Right renal cortex interstitium (tissue), 3 donors: ENCODE data around the gene CALN1. TPM values are rescaled to one million over a fixed set of nuclear protein-coding genes. Genes with fewer than 3 reads are reported as not detected.
"Not testable (repeated sequence)": the region's sequence is repeated elsewhere in the genome, so short reads cannot be mapped to it uniquely, and the experiment has no call there.

ENCODE experiments used
- DNase-seq, 3 donors: peaks; one replicate each; pipeline ENCODE4 v3.0.0-alpha.2; 2013; ENCODE audit warnings: low read depth in 3 of 3, low spot score in 2 of 3
- polyA plus RNA-seq, 3 donors: library from polyadenylated mRNA; unstranded; fragments of 120-200 nt; gene quantifications; one replicate each; pipeline ENCODE4 v1.2.1, GENCODE V29; 2013; ENCODE audit not compliant: insufficient read length in 3 of 3

Gene CALN1
- polyA plus RNA-seq, 3 donors, result 0.53 to 0.83 (median 0.61) TPM

DNA sequence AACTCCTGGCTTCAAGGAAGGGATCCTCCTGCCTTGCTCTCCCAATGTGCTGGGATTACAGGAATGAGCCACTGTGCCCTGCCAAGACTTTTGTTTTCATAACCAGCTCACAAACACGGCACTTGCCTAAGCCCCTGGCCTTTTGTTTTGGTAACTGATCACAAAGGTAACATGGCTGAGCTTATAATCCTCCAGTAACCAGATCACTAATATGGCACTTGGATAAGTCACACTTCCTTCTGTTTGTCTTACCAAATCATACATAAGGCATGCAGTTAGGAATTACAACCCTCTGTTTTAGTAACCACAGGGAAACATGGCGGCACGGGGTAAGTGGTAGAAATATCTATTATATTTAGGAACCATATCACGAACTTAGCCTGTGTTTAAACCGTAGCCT lies 577.1 kb downstream of the CALN1 start:
- DNase-seq, result no peak

DNA sequence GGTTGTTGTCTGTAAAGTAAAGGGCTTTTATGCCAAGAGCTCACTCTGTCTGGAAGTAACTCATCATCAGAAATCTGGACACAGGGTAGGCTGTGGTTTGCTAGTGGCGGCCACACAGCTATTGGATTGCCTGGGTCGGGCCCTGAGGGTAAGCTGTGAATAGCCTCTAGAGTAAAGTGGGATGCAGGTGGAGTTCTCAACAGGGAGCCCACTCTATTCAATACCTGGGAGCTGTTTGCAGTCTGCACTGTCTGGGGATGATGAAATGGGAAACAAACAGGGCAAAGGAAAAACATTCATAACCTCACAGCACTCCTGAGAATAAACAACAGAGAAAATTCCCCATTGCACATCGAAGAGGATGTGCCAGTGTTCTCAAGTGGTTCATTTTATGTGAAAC lies 582.6 kb downstream of the CALN1 start:
- DNase-seq, result no peak

DNA sequence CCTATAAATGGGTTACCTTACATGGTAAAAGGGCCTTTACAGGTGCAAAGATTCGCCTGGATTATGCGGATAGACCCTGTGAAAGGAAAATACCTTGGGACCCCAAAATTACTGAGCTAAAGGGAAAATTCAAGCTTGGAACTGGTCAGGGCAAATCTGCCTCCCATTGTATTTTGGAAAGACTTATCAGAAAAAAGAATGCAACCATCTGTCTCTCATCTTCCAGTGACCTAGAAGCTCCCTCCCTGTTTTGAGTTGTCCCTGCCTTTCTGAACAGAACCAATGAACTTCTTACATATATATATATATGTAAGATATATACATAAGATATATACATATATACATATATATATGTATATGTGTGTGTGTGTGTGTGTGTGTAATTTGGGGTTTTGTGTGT lies 583.8 kb downstream of the CALN1 start:
- no peak for DNase-seq

DNA sequence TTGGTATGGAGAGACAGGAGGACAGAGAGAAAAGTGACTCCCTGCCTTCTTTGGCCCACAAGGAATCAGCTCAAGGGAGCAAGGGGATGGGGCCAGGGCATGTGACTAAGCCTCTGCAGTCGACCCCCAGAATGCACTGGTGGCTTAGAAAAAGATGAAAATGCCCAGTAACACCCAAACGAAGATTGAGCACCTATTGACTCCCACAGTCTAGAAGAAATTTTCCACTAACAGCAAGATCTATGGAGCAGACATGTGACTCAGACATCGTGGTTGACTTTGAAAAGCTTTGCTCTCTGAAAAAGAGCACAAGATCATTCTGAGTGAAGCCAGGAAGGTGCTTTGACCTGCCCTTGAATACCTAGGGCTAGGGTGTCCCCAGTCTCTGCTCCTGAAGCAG lies 586.0 kb downstream of the CALN1 start:
- DNase-seq, result no peak

DNA sequence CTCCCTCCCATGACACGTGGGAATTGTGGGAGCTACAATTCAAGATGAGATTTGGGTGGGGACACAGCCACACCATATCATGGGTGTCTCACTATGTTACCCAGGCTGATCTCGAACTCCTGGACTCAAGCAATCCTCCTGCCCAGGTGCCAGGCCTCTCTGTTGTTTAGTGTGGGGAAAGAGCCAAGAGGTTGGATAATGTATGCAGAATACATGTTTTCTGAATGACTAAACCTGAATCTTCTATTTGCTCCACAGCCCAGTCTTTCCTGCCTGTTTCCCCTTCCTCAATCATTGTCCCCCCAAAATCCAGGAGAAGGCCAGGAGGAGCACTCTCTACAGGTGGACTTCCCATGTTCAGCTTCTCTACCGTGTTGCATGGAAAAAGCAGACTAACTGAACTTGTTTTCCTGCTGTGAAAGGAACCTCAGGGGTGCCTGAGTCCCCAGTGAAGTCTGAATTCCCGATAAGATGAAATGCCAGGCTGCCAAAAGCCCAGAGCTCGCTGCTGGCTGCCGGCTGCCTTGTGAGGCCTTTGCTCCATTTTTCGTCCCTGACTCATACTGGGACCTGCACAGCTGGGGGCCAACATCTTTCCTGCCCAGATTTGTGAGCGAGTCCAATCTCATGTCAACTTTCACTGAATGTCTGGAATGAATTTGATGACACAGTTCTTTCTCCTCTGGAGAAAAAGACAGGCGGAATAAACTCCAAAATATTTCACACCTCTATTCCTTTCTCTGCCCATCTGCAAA lies 588.0 kb downstream of the CALN1 start:
- DNase-seq, result no peak

DNA sequence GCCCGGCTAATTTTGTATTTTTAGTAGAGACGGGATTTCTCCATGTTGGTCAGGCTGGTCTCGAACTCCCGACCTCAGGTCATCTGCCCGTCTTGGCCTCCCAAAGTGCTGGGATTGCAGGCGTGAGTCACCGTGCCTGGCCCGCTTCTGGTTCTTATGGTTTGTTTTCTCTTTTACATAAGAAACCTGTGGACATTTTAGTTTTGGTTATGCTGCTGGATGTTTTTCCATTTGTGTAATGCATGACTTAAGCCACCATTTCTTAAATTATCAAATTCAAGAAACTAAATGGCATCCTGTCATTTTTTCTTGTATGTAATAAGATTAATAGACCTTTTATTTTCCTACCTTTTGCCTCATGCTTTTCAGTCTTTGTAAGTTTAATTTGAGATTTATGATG lies 589.7 kb downstream of the CALN1 start:
- DNase-seq, result not testable (repeated sequence)

DNA sequence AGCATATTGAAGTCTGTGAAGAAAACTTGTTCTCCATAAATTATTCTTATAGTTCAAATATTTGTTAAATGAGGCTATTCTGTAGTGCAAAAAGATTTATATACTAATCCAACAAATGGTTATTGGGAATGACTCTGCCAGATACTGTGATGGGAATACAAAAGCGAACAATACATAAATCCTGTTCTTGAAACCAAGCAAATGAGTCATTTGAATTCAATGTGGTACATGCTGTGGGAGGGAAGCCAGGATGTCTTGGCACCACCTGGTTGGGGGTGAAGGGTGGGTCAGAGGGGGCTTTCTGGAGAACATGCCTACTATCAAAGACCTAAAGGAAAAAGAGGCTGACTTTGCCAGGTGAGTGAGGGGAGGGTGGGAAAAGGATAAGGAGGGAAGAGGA lies 594.2 kb downstream of the CALN1 start:
- DNase-seq, result no peak

DNA sequence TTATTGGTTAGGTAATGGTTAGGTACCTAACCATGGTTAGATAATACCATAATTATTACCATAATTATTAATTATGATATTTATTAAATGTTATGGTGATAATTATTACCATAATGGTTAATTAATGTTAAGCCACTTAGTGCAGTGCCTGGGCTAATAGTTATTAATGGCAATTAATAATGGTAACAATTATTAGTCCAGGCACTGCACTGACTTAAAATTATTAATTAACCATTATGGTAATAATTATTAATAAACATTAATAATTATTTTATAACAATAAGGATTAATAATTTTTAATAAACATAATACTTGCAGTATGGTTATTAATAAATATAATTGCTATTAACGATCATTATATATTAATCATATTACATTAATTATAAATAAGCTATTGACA lies 604.0 kb downstream of the CALN1 start:
- DNase-seq, result no peak

DNA sequence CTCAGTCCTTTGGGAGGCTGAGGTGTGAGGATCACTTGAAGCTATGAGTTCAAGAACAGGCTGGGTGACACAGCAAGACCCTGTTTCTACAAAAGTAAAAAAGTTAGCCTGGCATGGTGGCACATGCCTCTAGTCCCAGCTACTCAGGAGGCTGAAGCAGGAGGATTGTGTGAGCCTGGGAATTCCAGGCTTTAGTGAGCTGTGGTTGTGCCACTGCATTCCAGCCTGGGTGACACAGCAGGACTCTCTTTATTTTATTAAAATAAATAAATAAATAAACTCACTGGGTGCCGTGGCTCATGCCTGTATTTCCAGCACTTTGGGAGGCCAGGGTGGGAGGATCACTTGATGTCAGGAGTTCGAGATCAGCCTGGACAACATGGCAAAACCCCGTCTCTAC lies 607.9 kb downstream of the CALN1 start:
- DNase-seq, result no peak

DNA sequence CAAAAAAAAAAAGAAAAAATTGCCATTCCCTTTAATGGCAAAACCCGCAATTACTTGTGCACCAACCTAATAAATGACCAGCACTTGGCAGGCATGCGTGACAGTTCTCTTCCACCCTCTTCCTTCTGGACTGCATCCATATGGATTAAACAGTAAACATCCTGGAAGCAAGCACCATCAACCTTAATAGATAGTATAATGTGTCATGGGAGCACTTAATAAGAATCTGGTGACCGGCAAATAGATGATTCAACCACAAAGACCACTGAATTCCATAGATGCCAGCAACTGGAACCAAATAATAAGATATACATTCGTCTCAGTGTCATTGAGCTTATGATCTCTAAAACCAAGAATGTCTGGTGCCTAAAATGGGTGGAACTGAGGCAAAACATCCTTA lies 610.2 kb downstream of the CALN1 start:
- no peak for DNase-seq

DNA sequence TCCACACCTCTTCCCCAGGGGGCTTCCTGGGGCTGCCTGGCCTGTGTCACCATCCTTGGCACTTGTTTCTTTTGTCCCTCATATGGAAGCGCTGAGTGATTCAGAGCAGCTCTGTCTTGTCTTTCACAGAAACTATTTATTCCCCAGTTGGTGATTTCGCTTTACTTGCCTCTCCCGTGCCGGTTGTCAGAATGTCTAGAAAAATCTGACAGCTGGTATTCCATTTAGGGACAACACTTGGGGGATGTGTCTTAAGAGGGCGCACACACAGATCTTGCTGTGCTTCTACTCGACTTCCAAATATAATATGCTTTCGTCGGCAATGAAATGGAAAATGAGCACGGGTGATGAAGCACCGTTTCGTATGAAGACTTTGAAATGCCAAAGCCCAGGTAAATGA lies 611.8 kb downstream of the CALN1 start:
- DNase-seq, result no peak

DNA sequence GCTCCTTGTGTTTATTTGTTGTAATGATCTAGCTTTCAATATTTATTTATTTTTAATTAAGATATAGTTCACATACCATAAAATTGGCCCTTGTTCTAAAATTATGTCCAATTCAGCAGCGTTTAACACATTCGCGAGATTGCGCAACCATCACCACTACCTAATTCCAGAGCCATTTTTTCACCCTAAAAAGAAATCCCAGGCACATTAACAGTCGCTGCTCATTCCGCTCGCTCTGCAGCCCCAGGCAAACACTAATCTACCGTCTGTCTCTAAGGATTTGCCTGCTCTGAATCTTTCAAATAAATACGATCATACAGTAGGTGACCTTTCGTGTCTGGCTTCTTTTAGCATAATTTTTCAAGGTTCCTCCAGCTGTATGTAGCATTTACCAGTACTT lies 616.7 kb downstream of the CALN1 start:
- DNase-seq, result no peak

DNA sequence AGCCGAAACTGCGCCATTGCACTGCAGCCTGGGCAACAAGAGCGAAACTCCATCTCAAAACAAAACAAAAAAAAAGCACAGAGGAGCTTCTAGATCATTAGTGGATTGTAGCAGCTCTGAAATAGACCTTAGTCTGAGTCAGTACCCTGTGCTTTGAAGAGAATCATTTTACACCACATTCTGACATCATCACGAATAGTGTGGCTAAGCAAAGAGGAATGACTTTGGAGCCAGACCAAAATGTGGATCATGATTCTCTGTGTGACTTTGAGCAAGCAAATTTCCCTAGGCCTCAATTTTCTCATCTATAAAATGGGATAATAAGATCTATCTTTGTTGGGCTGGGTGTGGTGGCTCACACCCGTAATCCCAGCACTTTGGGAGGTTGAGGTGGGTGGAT lies 618.9 kb downstream of the CALN1 start:
- DNase-seq, result no peak

DNA sequence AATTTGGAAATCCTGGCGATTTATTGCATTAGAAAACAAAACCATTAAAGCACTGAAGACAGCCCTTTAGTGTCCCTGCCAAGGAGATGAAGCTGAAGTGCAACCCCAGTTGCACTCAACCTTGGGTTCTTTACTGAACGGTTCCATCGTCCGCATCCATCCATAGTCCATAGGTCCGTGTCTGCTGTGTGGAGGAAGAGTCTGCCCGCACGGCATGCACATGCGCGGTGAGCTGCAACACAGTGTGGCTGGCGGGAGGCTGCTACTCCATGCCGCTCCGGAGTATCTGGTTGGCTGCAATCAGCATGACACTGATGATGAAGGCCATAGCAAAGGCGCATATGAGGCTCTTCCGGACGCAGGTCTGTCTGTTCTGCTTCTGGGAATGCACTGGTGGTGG lies 624.6 kb downstream of the CALN1 start:
- DNase-seq, result no peak

DNA sequence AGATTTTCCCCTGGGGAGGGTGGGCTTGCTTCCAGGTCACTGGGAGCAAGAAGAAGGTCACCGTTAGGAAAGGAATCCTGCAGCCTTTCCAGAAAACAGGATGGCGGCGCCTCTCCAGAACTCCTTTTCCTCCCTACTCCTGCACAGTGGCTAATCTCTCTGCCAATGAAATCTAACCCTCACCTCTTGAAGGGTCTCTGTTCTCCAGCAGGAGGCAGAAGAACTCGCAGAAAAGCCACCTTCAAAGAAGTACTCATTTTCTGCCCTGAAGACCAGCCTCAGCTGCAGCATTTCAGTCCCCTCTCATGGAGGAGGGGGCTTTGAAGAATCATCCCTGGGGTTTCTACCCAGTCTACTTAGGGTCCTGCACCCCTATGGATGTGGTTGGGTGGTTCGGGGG lies 626.9 kb downstream of the CALN1 start:
- DNase-seq, result no peak

DNA sequence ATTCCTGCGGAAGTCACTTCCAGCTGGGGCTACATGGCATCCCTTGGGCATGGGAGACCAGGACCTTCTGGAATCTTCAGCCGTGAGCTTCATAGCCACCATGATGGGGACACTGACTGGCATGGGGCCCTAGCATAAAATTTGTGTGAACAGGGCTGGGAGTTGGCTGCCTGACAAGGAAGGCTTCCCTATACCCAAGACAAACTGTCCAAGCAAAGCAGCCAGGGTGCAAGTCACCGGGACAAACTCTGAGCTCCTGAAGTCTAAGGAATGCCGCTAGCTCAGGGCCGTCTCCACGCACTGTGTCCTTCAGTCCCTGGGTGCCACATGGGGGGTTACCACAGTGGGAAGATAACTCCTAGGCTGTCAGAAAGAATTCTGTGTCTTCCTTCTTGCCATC lies 627.4 kb downstream of the CALN1 start:
- DNase-seq, result no peak

DNA sequence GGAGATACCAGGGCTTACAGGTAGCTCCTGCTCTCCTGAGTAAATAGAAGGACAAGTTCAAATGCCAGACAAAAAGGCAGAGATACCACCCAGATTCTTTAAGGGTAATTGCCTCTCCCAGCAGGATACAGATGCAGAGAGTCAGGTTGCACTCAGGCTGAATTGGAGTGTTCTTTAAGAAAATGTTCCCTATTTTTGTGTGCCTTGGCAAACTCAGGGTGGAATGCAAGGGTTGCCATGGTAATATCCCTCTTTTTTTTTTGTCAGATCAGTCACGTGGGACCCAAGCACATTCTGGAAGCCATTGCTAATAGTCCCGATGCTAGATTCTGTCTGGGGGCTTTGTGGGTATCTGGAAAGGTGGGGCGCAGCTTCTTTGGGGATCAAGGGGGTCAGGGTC lies 628.0 kb downstream of the CALN1 start:
- DNase-seq, result no peak

DNA sequence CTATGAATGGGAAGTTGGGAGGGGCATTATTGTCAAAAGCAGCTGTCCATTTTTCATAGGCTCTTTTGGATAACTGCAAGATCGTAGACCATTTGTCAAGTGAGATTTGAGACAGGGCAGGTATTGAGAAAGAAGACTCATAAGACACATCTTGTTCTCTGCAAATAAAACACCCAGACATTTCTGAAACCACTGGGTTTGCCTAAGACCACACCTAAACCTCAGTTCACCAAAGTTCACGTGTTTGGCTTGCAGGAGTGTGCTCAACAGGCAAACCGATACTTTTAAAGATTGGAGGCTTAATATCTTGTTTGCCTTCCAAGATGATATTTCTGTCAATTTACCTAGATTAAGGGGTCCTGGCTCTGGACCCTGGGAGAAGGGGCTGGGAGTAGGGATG lies 628.4 kb downstream of the CALN1 start:
- DNase-seq, result no peak

DNA sequence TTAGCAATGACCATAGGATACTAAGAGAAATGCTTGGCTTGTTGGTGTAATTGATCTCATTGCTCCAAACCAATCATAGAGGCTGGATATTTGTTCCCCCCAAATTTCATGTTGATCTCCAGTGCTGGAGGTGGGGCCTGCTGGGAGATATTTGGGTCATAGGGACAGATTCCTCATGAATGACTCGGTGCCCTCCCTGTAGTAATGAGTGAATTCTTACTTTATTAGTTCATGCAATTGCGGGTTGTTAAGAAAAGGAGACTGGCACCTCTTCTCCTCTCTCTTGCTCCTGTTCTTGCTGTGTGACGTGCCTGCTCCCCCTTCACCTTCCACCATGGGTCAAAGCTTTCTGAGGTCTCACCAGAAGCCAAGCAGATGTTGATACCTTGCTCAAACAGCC lies 630.1 kb downstream of the CALN1 start:
- DNase-seq, result no peak

DNA sequence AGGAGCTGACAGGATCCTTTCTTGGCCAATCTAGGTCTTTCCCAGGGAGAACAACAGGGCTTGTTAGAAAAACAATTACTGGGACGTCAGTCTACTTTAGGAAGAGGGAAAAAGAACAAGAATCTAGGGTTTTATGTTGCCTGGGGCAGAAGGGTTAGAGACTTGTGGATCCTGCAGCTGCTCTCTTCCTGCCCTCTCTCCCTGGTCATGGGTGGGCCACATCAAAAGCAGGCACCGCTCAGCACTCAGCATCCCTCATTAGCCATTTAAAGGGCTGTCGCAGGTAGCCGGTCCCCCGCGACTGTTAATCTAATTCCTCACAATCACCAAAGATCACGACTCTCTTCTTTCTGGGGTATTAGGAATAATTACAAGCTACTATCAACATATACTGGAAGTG lies 631.9 kb downstream of the CALN1 start:
- no peak for DNase-seq

DNA sequence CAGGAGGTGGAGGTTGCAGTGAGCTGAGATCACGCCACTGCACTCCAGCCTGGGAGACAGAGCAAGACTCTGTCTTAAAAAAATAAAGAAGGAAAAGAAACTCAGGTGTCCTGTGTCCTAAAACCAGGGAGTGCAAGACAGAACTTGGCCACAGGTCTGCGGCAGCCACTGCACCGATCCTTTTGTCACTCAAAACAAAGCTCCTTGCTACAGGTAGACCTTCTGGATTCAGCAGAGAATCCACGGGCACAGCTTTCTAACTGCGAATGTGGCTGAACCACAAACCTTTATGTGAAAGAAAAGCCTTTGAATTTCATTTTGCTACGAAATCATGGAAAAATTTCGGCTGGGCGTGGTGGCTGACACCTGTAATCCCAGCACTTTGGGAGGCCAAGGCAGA lies 634.9 kb downstream of the CALN1 start:
- no peak for DNase-seq

DNA sequence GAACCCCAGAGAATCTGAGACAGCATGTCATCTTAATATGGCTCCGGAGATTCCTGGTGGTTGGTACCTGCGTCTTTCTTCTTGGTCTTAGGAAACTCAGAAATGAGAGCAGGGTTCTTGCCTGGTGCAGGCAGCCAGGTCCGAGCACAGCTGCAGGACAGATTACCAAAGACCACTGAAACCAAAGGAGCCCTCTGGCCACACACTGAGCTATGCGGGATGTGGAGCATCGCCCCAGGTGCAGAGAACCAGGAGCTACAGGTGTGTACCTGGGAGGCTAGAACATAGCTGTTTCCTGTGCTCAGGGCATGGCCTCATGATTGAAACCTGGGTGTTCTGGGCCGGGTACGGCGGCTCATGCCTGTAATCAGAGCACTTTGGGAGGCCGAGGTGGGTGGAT lies 635.4 kb downstream of the CALN1 start:
- DNase-seq, result no peak

DNA sequence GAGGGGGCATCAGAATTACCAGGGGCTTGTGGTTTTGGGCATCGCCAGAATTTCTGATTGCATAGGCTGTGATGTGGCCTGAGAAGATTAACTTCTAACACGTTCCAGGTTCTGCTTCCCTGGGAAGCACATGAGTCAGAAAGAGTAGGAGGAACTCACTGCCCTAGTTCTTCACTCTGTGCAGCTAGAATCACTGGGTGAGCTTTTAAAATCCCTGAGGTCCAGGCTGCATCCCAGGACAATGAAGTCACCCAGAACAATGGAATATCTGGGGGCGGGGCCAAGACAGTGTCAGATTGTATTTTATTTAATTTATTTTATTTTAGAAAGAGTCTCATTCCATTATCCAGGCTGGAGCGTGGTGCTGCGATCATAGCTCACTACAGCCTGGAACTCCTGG lies 636.5 kb downstream of the CALN1 start:
- no peak for DNase-seq
